Liver (tissue), 3 donors: Measurements from ENCODE around the gene OLA1.

ENCODE experiments used
- ATF3 ChIP-seq: IDR thresholded peaks from 2 replicates; pipeline ENCODE4 v1.6.1; 2016; ENCODE audit warnings: antibody characterized with exemption
- GABPA ChIP-seq, 2 donors: IDR thresholded peaks in 1 of 2; conservative IDR thresholded peaks in 1 of 2; 2 replicates each; pipeline ENCODE4 v1.6.1; 2016; ENCODE audit warnings: antibody characterized with exemption in 2 of 2, mild to moderate bottlenecking in 1 of 2, moderate library complexity in 1 of 2
- MAX ChIP-seq: IDR thresholded peaks from 2 replicates; pipeline ENCODE4 v1.6.1; 2016; ENCODE audit warnings: antibody characterized with exemption
- SP1 ChIP-seq: IDR thresholded peaks from 2 replicates; pipeline ENCODE4 v1.6.1; 2018; ENCODE audit warnings: antibody characterized with exemption, mild to moderate bottlenecking
- TAF1 ChIP-seq: conservative IDR thresholded peaks from 2 replicates; pipeline ENCODE4 v1.6.1; 2016; ENCODE audit warnings: antibody characterized with exemption, mild to moderate bottlenecking
- TF ChIP-seq, protein P1 (sequence below): fragments of 150-350 bp; IDR thresholded peaks from 2 replicates; pipeline ENCODE4 v1.5.1; 2017; ENCODE audit warnings: improper control_type of control experiment, low read depth, low read length; ENCODE audit not compliant: missing input control
- TF ChIP-seq, protein P2 (sequence below): IDR thresholded peaks from 2 replicates; pipeline ENCODE4 v1.6.1; 2016; ENCODE audit warnings: antibody characterized with exemption, mild to moderate bottlenecking
- donor health status: healthy.
- donor health status: healthy.

DNA sequence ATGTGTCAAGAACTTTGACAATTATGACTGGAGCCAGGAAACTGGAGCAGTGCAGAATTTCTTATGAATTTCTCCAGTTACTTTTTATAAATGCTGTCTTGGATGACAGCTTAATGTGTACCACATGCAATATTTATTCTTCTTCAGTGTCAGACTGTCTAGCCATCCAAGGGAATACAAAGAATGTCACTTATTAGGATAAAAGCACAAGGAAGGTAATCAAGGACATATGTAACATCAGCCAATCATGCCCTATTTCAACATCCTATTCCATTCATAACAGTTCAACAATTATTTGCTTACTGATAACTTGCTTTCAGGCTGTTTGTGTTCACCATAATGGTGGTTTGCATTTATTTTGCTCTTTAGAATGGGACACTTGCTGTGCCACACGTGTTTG, 139.8 kb downstream of the OLA1 start:
- TF ChIP-seq, protein P1, sequence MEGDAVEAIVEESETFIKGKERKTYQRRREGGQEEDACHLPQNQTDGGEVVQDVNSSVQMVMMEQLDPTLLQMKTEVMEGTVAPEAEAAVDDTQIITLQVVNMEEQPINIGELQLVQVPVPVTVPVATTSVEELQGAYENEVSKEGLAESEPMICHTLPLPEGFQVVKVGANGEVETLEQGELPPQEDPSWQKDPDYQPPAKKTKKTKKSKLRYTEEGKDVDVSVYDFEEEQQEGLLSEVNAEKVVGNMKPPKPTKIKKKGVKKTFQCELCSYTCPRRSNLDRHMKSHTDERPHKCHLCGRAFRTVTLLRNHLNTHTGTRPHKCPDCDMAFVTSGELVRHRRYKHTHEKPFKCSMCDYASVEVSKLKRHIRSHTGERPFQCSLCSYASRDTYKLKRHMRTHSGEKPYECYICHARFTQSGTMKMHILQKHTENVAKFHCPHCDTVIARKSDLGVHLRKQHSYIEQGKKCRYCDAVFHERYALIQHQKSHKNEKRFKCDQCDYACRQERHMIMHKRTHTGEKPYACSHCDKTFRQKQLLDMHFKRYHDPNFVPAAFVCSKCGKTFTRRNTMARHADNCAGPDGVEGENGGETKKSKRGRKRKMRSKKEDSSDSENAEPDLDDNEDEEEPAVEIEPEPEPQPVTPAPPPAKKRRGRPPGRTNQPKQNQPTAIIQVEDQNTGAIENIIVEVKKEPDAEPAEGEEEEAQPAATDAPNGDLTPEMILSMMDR: no peak
- TF ChIP-seq GABPA (IDR thresholded peaks at IDR 0.05 in 1 of 2, conservative IDR thresholded peaks at IDR 0.05 in 1 of 2): no peak
- TF ChIP-seq ATF3: no peak
- TF ChIP-seq MAX: no peak
- TF ChIP-seq SP1: no peak
- TF ChIP-seq TAF1: no peak
- TF ChIP-seq, protein P2, sequence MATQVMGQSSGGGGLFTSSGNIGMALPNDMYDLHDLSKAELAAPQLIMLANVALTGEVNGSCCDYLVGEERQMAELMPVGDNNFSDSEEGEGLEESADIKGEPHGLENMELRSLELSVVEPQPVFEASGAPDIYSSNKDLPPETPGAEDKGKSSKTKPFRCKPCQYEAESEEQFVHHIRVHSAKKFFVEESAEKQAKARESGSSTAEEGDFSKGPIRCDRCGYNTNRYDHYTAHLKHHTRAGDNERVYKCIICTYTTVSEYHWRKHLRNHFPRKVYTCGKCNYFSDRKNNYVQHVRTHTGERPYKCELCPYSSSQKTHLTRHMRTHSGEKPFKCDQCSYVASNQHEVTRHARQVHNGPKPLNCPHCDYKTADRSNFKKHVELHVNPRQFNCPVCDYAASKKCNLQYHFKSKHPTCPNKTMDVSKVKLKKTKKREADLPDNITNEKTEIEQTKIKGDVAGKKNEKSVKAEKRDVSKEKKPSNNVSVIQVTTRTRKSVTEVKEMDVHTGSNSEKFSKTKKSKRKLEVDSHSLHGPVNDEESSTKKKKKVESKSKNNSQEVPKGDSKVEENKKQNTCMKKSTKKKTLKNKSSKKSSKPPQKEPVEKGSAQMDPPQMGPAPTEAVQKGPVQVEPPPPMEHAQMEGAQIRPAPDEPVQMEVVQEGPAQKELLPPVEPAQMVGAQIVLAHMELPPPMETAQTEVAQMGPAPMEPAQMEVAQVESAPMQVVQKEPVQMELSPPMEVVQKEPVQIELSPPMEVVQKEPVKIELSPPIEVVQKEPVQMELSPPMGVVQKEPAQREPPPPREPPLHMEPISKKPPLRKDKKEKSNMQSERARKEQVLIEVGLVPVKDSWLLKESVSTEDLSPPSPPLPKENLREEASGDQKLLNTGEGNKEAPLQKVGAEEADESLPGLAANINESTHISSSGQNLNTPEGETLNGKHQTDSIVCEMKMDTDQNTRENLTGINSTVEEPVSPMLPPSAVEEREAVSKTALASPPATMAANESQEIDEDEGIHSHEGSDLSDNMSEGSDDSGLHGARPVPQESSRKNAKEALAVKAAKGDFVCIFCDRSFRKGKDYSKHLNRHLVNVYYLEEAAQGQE: no peak
